Hematopoietic multipotent progenitor cell treated with erythropoietin and hydrocortisone succinate and interleukin-3 and kit ligand, for 8 days (in vitro differentiated cells): Measurements from ENCODE around the gene YIF1A.
"Not testable (repeated sequence)": the region's sequence is repeated elsewhere in the genome, so short reads cannot be mapped to it uniquely, and the experiment has no call there.

Experiments
- DNase-seq: peaks from one replicate; pipeline ENCODE4 v3.0.0-alpha.2; 2015

The YIF1A gene

GRCh38 chr11:66267379-66268243 lies 21.3 kb downstream of the YIF1A start:
- DNase-seq = peak; percentile 77

GRCh38 chr11:66267039-66267378 lies 21.9 kb downstream of the YIF1A start:
- DNase-seq = no peak

- DNase-seq = no peak
These were observed 22.4 kb downstream of the YIF1A start for GRCh38 chr11:66266378-66267038.

- no peak for DNase-seq
These were observed 23.2 kb downstream of the YIF1A start for GRCh38 chr11:66265531-66266377.

GRCh38 chr11:66264914-66265313 lies 24.0 kb downstream of the YIF1A start:
- peak; percentile 29 for DNase-seq

- DNase-seq = no peak
These were observed 24.6 kb downstream of the YIF1A start for GRCh38 chr11:66264383-66264782.

- no peak for DNase-seq
These were observed 25.2 kb downstream of the YIF1A start for GRCh38 chr11:66263785-66264184.

- DNase-seq = no peak
These were observed 25.7 kb downstream of the YIF1A start for GRCh38 chr11:66263231-66263630.

GRCh38 chr11:66262696-66263095 lies 26.2 kb downstream of the YIF1A start:
- DNase-seq = no peak

GRCh38 chr11:66262191-66262590 lies 26.8 kb downstream of the YIF1A start:
- no peak for DNase-seq

GRCh38 chr11:66261578-66261977 lies 27.4 kb downstream of the YIF1A start:
- DNase-seq = no peak

- no peak for DNase-seq
These were observed 29.0 kb downstream of the YIF1A start for GRCh38 chr11:66259956-66260355.

- DNase-seq = no peak
These were observed 29.7 kb downstream of the YIF1A start for GRCh38 chr11:66259225-66259624.

- DNase-seq = no peak
These were observed 30.5 kb downstream of the YIF1A start for GRCh38 chr11:66258473-66258893.

GRCh38 chr11:66253081-66253480 lies 35.9 kb downstream of the YIF1A start:
- DNase-seq = not testable (repeated sequence)

- DNase-seq = no peak
These were observed 37.1 kb downstream of the YIF1A start for GRCh38 chr11:66251809-66252208.

GRCh38 chr11:66248903-66249302 lies 40.0 kb downstream of the YIF1A start:
- no peak for DNase-seq

GRCh38 chr11:66247801-66248200 lies 41.1 kb downstream of the YIF1A start:
- DNase-seq = no peak

- no peak for DNase-seq
These were observed 41.6 kb downstream of the YIF1A start for GRCh38 chr11:66247295-66247694.

- DNase-seq = no peak
These were observed 45.0 kb downstream of the YIF1A start for GRCh38 chr11:66243782-66244535.

GRCh38 chr11:66242095-66242765 lies 46.7 kb downstream of the YIF1A start:
- DNase-seq = no peak

- no peak for DNase-seq
These were observed 48.2 kb downstream of the YIF1A start for GRCh38 chr11:66240781-66241136.
